ENCODE data around the gene SHANK1. TPM values are rescaled to one million over a fixed set of nuclear protein-coding genes. Genes with fewer than 3 reads are reported as not detected.
A peak's percentile ranks its signal among the peaks of the same experiment; 100 is the strongest.

SHANK1 gene
- total and polyA plus RNA-seq, 2 experiments from 2014 or later, result 0.58 to 2.7 TPM

GRCh38 chr19:50659318-50660087 is 60.1 kb downstream of the SHANK1 start:
- H3K9me2 ChIP-seq (ENCODE audit: insufficient read depth), result no peaks in the 10 kb centered on the region
- TF ChIP-seq EZH2phosphoT487 (IDR thresholded peaks at IDR 0.05; ENCODE audit: insufficient read depth, low read depth), result no peak
- TF ChIP-seq EZH2 (IDR thresholded peaks at IDR 0.05; ENCODE audit: insufficient read depth, poor library complexity, severe bottlenecking), result no peak
- DNase-seq, result no peak
- H3K36me3 ChIP-seq (ENCODE audit: low read depth), result no peaks in the 10 kb centered on the region
- peak overlapping the region; percentile 83; the same call in 1 of the 2 replicates for H2AFZ ChIP-seq
- 1 to 4% methylated on average over 12 to 37 of the region's 37 CpGs for WGBS, 2 experiments (ENCODE audit: low coverage in 1 of 2, low lambda C conversion rate in 2 of 2, missing lambda C conversion rate in 2 of 2)
- H3K4me3 ChIP-seq, result peak overlapping the region; percentile 65
- in situ Hi-C loops (cut with MboI), result no loop called here
- no peaks in the 10 kb centered on the region for H4K20me1 ChIP-seq (ENCODE audit: insufficient read depth)
- H3K9me3 ChIP-seq (ENCODE audit: low read depth), result no peaks in the 10 kb centered on the region
- no peaks in the 10 kb centered on the region for H3K4me1 ChIP-seq (ENCODE audit: insufficient read depth)
- H3K9ac ChIP-seq, result no peak overlapping the region
- H3K27me3 ChIP-seq (replicated peaks; ENCODE audit: insufficient read depth), result peaks cover 4% of the 10 kb centered on the region; the same call in 1 of the 2 replicates
- H3K79me2 ChIP-seq (ENCODE audit: insufficient read depth), result no peaks in the 10 kb centered on the region
- H3K4me2 ChIP-seq (ENCODE audit: unreplicated experiment), result peak overlapping the region; percentile 74
- no peak overlapping the region for H3K27ac ChIP-seq
- H3F3A ChIP-seq (ENCODE audit: insufficient read depth), result peaks cover 7% of the 10 kb centered on the region; the same call in 1 of the 2 replicates

GRCh38 chr19:50658441-50659317 is 60.9 kb downstream of the SHANK1 start:
- Histone ChIP-seq H3K36me3 (ENCODE audit: low read depth) (no peaks in the 10 kb centered on the region), H3F3A (ENCODE audit: insufficient read depth) (peaks cover 7% of the 10 kb centered on the region; the same call in 1 of the 2 replicates), H4K20me1 (ENCODE audit: insufficient read depth) (no peaks in the 10 kb centered on the region), H3K79me2 (ENCODE audit: insufficient read depth) (no peaks in the 10 kb centered on the region), H3K27me3 (replicated peaks; ENCODE audit: insufficient read depth) (no peaks in the 10 kb centered on the region), H2AFZ (peak overlapping the region; percentile 83), H3K4me2 (ENCODE audit: unreplicated experiment) (peak overlapping the region; percentile 74), H3K4me1 (ENCODE audit: insufficient read depth) (no peaks in the 10 kb centered on the region), H3K4me3 (peak overlapping the region; percentile 65), H3K9me3 (ENCODE audit: low read depth) (no peaks in the 10 kb centered on the region), H3K27ac (peak overlapping the region; percentile 36), H3K9me2 (ENCODE audit: insufficient read depth) (no peaks in the 10 kb centered on the region), H3K9ac (peak overlapping the region; percentile 32)
- peak; percentile 86 for DNase-seq
- in situ Hi-C loops (cut with MboI), result no loop called here
- 3 to 7% methylated on average over 35 to 45 of the region's 67 CpGs for WGBS, 2 experiments (ENCODE audit: low coverage in 1 of 2, low lambda C conversion rate in 2 of 2, missing lambda C conversion rate in 2 of 2)
- TF ChIP-seq EZH2 (IDR thresholded peaks at IDR 0.05; ENCODE audit: insufficient read depth, poor library complexity, severe bottlenecking) (no peak), EZH2phosphoT487 (IDR thresholded peaks at IDR 0.05; ENCODE audit: insufficient read depth, low read depth) (no peak)

- no peaks in the 10 kb centered on the region for H3K9me2 ChIP-seq (ENCODE audit: insufficient read depth)
- H3K4me1 ChIP-seq (ENCODE audit: insufficient read depth), result no peaks in the 10 kb centered on the region
- in situ Hi-C loops (cut with MboI), result no loop called here
- peak overlapping the region; percentile 83 for H2AFZ ChIP-seq
- peak overlapping the region; percentile 67 for H3K9ac ChIP-seq
- peaks cover 7% of the 10 kb centered on the region; the same call in 1 of the 2 replicates for H3F3A ChIP-seq (ENCODE audit: insufficient read depth)
- TF ChIP-seq EZH2phosphoT487 (IDR thresholded peaks at IDR 0.05; ENCODE audit: insufficient read depth, low read depth), result no peak
- no peak for TF ChIP-seq EZH2 (IDR thresholded peaks at IDR 0.05; ENCODE audit: insufficient read depth, poor library complexity, severe bottlenecking)
- no peaks in the 10 kb centered on the region for H4K20me1 ChIP-seq (ENCODE audit: insufficient read depth)
- WGBS, 2 experiments (ENCODE audit: low coverage in 1 of 2, low lambda C conversion rate in 2 of 2, missing lambda C conversion rate in 2 of 2), result 2% methylated on average over 14 to 38 of the region's 38 CpGs
- H3K4me3 ChIP-seq, result peak overlapping the region; percentile 65
- H3K27me3 ChIP-seq (replicated peaks; ENCODE audit: insufficient read depth), result no peaks in the 10 kb centered on the region; the same call in 1 of the 2 replicates
- no peaks in the 10 kb centered on the region for H3K79me2 ChIP-seq (ENCODE audit: insufficient read depth)
- H3K9me3 ChIP-seq (ENCODE audit: low read depth), result no peaks in the 10 kb centered on the region
- H3K27ac ChIP-seq, result peak overlapping the region; percentile 78
- no peaks in the 10 kb centered on the region for H3K36me3 ChIP-seq (ENCODE audit: low read depth)
- peak overlapping the region; percentile 79 for H3K4me2 ChIP-seq (ENCODE audit: unreplicated experiment)
- peak; percentile 99 for DNase-seq
These were observed 61.7 kb downstream of the SHANK1 start for GRCh38 chr19:50657712-50658440.
